Activated CD4-positive, alpha-beta T cell treated with anti-CD3 and anti-CD28 coated beads for 36 hours (primary cell): ENCODE data around the gene ELF2. TPM values are rescaled to one million over a fixed set of nuclear protein-coding genes. Genes with fewer than 3 reads are reported as not detected.
"Not testable (repeated sequence)": the region's sequence is repeated elsewhere in the genome, so short reads cannot be mapped to it uniquely, and the experiment has no call there.

Experiments used
- ATAC-seq: fragments of 200-7000 bp; cut with Tn5 transposase; one replicate; pipeline ENCODE4 v1.10.0; 2021; ENCODE audit warnings: mild to moderate bottlenecking, moderate library complexity
- CTCF ChIA-PET: fragments of 350-600 bp; sonication (Branson Sonifier 250); formaldehyde crosslinking; loops from one replicate; lab custom pipeline; 2021; ENCODE audit warnings: antibody characterized with exemption; lab: Charles Lee
- POLR2A ChIA-PET: fragments of 350-600 bp; sonication (Branson Sonifier 250); formaldehyde crosslinking; loops from one replicate; lab custom pipeline; 2021; ENCODE audit warnings: antibody characterized with exemption, inconsistent platforms; lab: Charles Lee
- DNase-seq: peaks from one replicate; pipeline ENCODE4 v3.0.0-alpha.2; 2020
- H3K27ac Mint-ChIP-seq: one replicate; pipeline ENCODE4 v1.8.0; 2021; ENCODE audit warnings: mixed read lengths
- H3K27me3 Mint-ChIP-seq: one replicate; pipeline ENCODE4 v1.8.0; 2021; ENCODE audit warnings: mixed read lengths
- H3K36me3 Mint-ChIP-seq: one replicate; pipeline ENCODE4 v1.8.0; 2021; ENCODE audit warnings: low read depth, mixed read lengths
- H3K4me1 Mint-ChIP-seq: one replicate; pipeline ENCODE4 v1.8.0; 2021; ENCODE audit warnings: mixed read lengths
- H3K4me3 Mint-ChIP-seq: one replicate; pipeline ENCODE4 v1.8.0; 2021; ENCODE audit warnings: mild to moderate bottlenecking, moderate library complexity, mixed read lengths
- H3K9me3 Mint-ChIP-seq: one replicate; pipeline ENCODE4 v1.8.0; 2021; ENCODE audit warnings: low read depth, mixed read lengths
- intact Hi-C, 2 experiments: fragments of 100-400 bp; cut with DNase I in 1 of 2; cut with micrococcal nuclease in 1 of 2; formaldehyde crosslinking; loops; one replicate each; pipeline versions ENCODE4 v1.14.2 to v1.15.1; 2022 to 2024; cut with DNase I, micrococcal nuclease
- total RNA-seq, 2 experiments: library from RNA; stranded (reverse); gene quantifications; one replicate each; pipeline ENCODE4 v1.2.3, GENCODE V29; 2021

The ELF2 gene
- total RNA-seq, 2 experiments from 2014 or later, result 26.2 to 33.4 TPM

GRCh38 chr4:139077567-139078355, 99.3 kb downstream of the ELF2 start:
- Mint-ChIP-seq H3K36me3 (peaks cover 9% of the 10 kb centered on the region), H3K27me3 (no peaks in the 10 kb centered on the region), H3K9me3 (no peaks in the 10 kb centered on the region), H3K27ac (no peak overlapping the region), H3K4me3 (no peak overlapping the region), H3K4me1 (peaks cover 45% of the 10 kb centered on the region)
- no peak for DNase-seq
- CTCF ChIA-PET, result interaction anchor here (1.1 to 4.9 kb wide), 4 partner anchors 9 to 52 kb away, joined by 3 to 28 read pairs (median 4); no protein-coding TSS in a partner anchor
- intact Hi-C loops, result no loop called here
- POLR2A ChIA-PET, result interaction anchor here (0.7 kb wide), 1 partner anchor 158 kb away, joined by 3 read pairs; no protein-coding TSS in a partner anchor
- no peak for ATAC-seq

- no peak overlapping the region for H3K27ac Mint-ChIP-seq
- ChIA-PET CTCF (interaction anchor here (0.7 to 1.5 kb wide), 3 partner anchors 23 to 46 kb away, joined by 3 to 5 read pairs (median 4); no protein-coding TSS in a partner anchor), POLR2A (interaction anchor here (0.7 kb wide), 1 partner anchor 251 kb away, joined by 3 read pairs; no protein-coding TSS in a partner anchor)
- H3K36me3 Mint-ChIP-seq, result peaks cover 10% of the 10 kb centered on the region
- intact Hi-C loops, result no loop called here
- H3K4me3 Mint-ChIP-seq, result no peak overlapping the region
- no peaks in the 10 kb centered on the region for H3K27me3 Mint-ChIP-seq
- peaks cover 36% of the 10 kb centered on the region for H3K4me1 Mint-ChIP-seq
- H3K9me3 Mint-ChIP-seq, result no peaks in the 10 kb centered on the region
- no peak for DNase-seq
- no peak for ATAC-seq
These were observed 100.8 kb downstream of the ELF2 start for GRCh38 chr4:139076016-139076744.

GRCh38 chr4:139060591-139060990, 116.4 kb downstream of the ELF2 start:
- intact Hi-C loops, result no loop called here
- ATAC-seq (no peak), DNase-seq (no peak)
- Mint-ChIP-seq H3K4me3 (no peak overlapping the region), H3K36me3 (peaks cover 48% of the 10 kb centered on the region), H3K9me3 (no peaks in the 10 kb centered on the region), H3K4me1 (peaks cover 10% of the 10 kb centered on the region), H3K27me3 (no peaks in the 10 kb centered on the region), H3K27ac (no peak overlapping the region)
- CTCF ChIA-PET, result interaction anchor here (1.7 kb wide), 1 partner anchor 30 kb away, joined by 7 read pairs; no protein-coding TSS in a partner anchor
- POLR2A ChIA-PET, result no interaction called here

- Mint-ChIP-seq H3K36me3 (peaks cover 52% of the 10 kb centered on the region), H3K4me1 (peaks cover 14% of the 10 kb centered on the region)
- ATAC-seq, H3K9me3 Mint-ChIP-seq, H3K27me3 Mint-ChIP-seq, H3K27ac Mint-ChIP-seq, intact Hi-C loops, DNase-seq, H3K4me3 Mint-ChIP-seq: not testable (repeated sequence)
- ChIA-PET CTCF (interaction anchor here (0.6 to 1.7 kb wide), 4 partner anchors 29 to 508 kb away, joined by 3 to 7 read pairs (median 4); no protein-coding TSS in a partner anchor), POLR2A (interaction anchor here (0.6 kb wide), 1 partner anchor 248 kb away, joined by 3 read pairs; no protein-coding TSS in a partner anchor)
These were observed 118.0 kb downstream of the ELF2 start for GRCh38 chr4:139059026-139059425.

- ChIA-PET CTCF (interaction anchor here (1.6 kb wide), 1 partner anchor 25 kb away, joined by 7 read pairs; no protein-coding TSS in a partner anchor), POLR2A (no interaction called here)
- Mint-ChIP-seq H3K36me3 (peaks cover 42% of the 10 kb centered on the region), H3K9me3 (no peaks in the 10 kb centered on the region), H3K27me3 (no peaks in the 10 kb centered on the region), H3K27ac (no peak overlapping the region), H3K4me3 (no peak overlapping the region), H3K4me1 (peaks cover 12% of the 10 kb centered on the region)
- ATAC-seq (no peak), DNase-seq (no peak)
- intact Hi-C loops, result no loop called here
These were observed 122.1 kb downstream of the ELF2 start for GRCh38 chr4:139054791-139055505.

- Mint-ChIP-seq H3K36me3 (peaks cover 39% of the 10 kb centered on the region), H3K27me3 (no peaks in the 10 kb centered on the region), H3K27ac (no peak overlapping the region), H3K9me3 (no peaks in the 10 kb centered on the region), H3K4me1 (peaks cover 12% of the 10 kb centered on the region), H3K4me3 (no peak overlapping the region)
- ChIA-PET CTCF (interaction anchor here (1.6 kb wide), 1 partner anchor 24 kb away, joined by 7 read pairs; no protein-coding TSS in a partner anchor), POLR2A (interaction anchor here (0.6 kb wide), 1 partner anchor 399 kb away, joined by 3 read pairs; no protein-coding TSS in a partner anchor)
- intact Hi-C loops, result no loop called here
- DNase-seq (no peak), ATAC-seq (no peak)
These were observed 123.1 kb downstream of the ELF2 start for GRCh38 chr4:139053909-139054308.

- Mint-ChIP-seq H3K9me3 (no peaks in the 10 kb centered on the region), H3K27ac (no peak overlapping the region), H3K4me3 (no peak overlapping the region), H3K36me3 (peaks cover 42% of the 10 kb centered on the region), H3K4me1 (peaks cover 4% of the 10 kb centered on the region), H3K27me3 (no peaks in the 10 kb centered on the region)
- ChIA-PET CTCF (interaction anchor here (0.8 kb wide), 1 partner anchor 49 kb away, joined by 3 read pairs; no protein-coding TSS in a partner anchor), POLR2A (interaction anchor here (0.7 kb wide), 1 partner anchor 266 kb away, joined by 5 read pairs; no protein-coding TSS in a partner anchor)
- ATAC-seq (no peak), DNase-seq (no peak)
- intact Hi-C loops, result no loop called here
These were observed 126.6 kb downstream of the ELF2 start for GRCh38 chr4:139050446-139050845.

GRCh38 chr4:139048026-139048425, 129.0 kb downstream of the ELF2 start:
- POLR2A ChIA-PET, result no interaction called here
- CTCF ChIA-PET, result no interaction called here
- DNase-seq (no peak), ATAC-seq (no peak)
- H3K27me3 Mint-ChIP-seq, result no peaks in the 10 kb centered on the region
- intact Hi-C loops, result no loop called here
- H3K9me3 Mint-ChIP-seq, result no peaks in the 10 kb centered on the region
- peaks cover 40% of the 10 kb centered on the region for H3K36me3 Mint-ChIP-seq
- peak overlapping the region; percentile 64 for H3K27ac Mint-ChIP-seq
- H3K4me3 Mint-ChIP-seq, result no peak overlapping the region
- no peaks in the 10 kb centered on the region for H3K4me1 Mint-ChIP-seq

- no peak overlapping the region for H3K4me3 Mint-ChIP-seq
- ChIA-PET CTCF (interaction anchor here (0.7 to 3.8 kb wide), 4 partner anchors 8 to 34 kb away, joined by 3 to 26 read pairs (median 4); no protein-coding TSS in a partner anchor), POLR2A (interaction anchor here (0.8 kb wide), 1 partner anchor 22 kb away, joined by 3 read pairs; no protein-coding TSS in a partner anchor)
- H3K27me3 Mint-ChIP-seq, result no peaks in the 10 kb centered on the region
- peaks cover 2% of the 10 kb centered on the region for H3K4me1 Mint-ChIP-seq
- ATAC-seq (no peak), DNase-seq (no peak)
- intact Hi-C loops, result no loop called here
- no peak overlapping the region for H3K27ac Mint-ChIP-seq
- no peaks in the 10 kb centered on the region for H3K9me3 Mint-ChIP-seq
- H3K36me3 Mint-ChIP-seq, result peaks cover 43% of the 10 kb centered on the region
These were observed 132.7 kb downstream of the ELF2 start for GRCh38 chr4:139044291-139044690.

GRCh38 chr4:139042981-139043460, 134.0 kb downstream of the ELF2 start:
- Mint-ChIP-seq H3K4me3 (no peak overlapping the region), H3K9me3 (no peaks in the 10 kb centered on the region), H3K27me3 (no peaks in the 10 kb centered on the region), H3K4me1 (peaks cover 2% of the 10 kb centered on the region), H3K36me3 (peaks cover 38% of the 10 kb centered on the region), H3K27ac (no peak overlapping the region)
- ATAC-seq, result no peak
- CTCF ChIA-PET, result interaction anchor here (0.6 to 3.8 kb wide), 5 partner anchors 9 to 179 kb away, joined by 3 to 26 read pairs (median 4); no protein-coding TSS in a partner anchor
- POLR2A ChIA-PET, result interaction anchor here (0.5 kb wide), 1 partner anchor 15 kb away, joined by 14 read pairs; no protein-coding TSS in a partner anchor
- intact Hi-C loops, result no loop called here
- DNase-seq, result no peak
